Measurements from ENCODE around the gene CLEC2B. TPM values are rescaled to one million over a fixed set of nuclear protein-coding genes. Genes with fewer than 3 reads are reported as not detected.

CLEC2B gene
- 1 to 10 TPM in 3 of 4 donors, under 1 TPM in 1; 0.45 to 7.4 (median 4.9) TPM for polyA plus RNA-seq
- long read RNA-seq, donor 1, transcript CLEC2B-201 (5 exons, 1,700 nt): major isoform, 16 of 16 reads
- long read RNA-seq, donor 1, partial matches to known transcripts: 0 of 16 reads
- long read RNA-seq, donor 1, other reads (novel, unspliced or antisense): 0 of 16 reads
- long read RNA-seq, donor 2, transcript CLEC2B-201 (5 exons, 1,700 nt): major isoform, 7 of 7 reads
- long read RNA-seq, donor 2, partial matches to known transcripts: 0 of 7 reads
- long read RNA-seq, donor 2, other reads (novel, unspliced or antisense): 0 of 7 reads
- long read RNA-seq, donor 3, partial matches to known transcripts: 0 of 5 reads
- long read RNA-seq, donor 3, other reads (novel, unspliced or antisense): 0 of 5 reads
- long read RNA-seq, donor 4: 0 reads
- long read RNA-seq, donor 5, partial matches to known transcripts: 0 of 3 reads
- long read RNA-seq, donor 5, other reads (novel, unspliced or antisense): 0 of 3 reads
- long read RNA-seq, donor 6, transcript CLEC2B-201 (5 exons, 1,700 nt): major isoform, 8 of 8 reads
- long read RNA-seq, donor 6, partial matches to known transcripts: 0 of 8 reads
- long read RNA-seq, donor 6, other reads (novel, unspliced or antisense): 0 of 8 reads
- long read RNA-seq, donor 7: 0 reads
- long read RNA-seq, donor 8: 0 reads
- long read RNA-seq, donor 9, partial matches to known transcripts: 0 of 1 reads
- long read RNA-seq, donor 9, other reads (novel, unspliced or antisense): 0 of 1 reads
- long read RNA-seq, donor 10, partial matches to known transcripts: 0 of 3 reads
- long read RNA-seq, donor 10, other reads (novel, unspliced or antisense): 0 of 3 reads

DNA sequence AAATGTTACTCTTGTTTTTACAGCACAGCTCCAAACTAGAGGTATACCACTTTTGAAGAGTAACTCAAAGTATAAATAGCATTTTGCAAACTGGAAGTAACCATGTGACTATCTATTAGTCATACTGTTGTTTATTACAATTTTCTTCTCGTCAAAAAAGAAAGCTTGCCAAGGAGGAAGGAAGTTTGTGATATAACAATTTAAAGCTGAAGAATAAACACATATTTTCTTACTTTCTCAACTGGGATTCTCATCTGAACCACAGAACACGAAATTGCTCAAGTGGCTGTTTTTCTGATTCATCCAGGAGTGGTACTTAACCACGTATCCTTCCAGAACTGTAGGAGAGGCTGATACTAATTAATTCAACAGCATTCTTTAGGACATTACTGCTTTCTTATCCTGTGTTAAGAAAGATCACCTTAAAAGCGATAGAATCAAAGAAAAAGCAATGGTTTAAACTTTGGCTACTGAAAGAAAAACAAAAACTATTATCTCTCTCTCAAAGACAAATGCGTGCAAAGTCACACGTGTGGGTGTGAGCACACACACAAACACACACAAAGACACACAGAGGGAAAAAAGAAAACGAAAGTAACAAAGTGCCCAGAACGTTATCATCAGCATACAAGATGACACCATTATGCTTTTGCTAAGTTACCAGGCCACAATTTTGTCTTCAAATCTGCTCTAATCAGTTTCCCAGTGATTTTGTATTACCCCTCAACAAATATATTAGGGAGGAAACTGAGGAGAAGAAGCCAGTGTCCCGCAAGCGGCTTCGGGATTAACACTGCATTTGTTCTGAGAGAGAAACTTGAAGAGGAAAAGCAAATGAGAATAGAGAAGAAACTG, at the start of gene CLEC2B:
Gene CLEC2B (minus strand): TSS at position 48 of the 855 bp plus-strand sequence.
- H3K4me3 ChIP-seq (ENCODE audit: low read depth in 1 of 3, low read length in 3 of 3): peak within 1 kb of the TSS; percentile 24 to 50 (median 27)
- FAIRE-seq (peak; percentile 94), DNase-seq (peak; percentile 52 to 76)
- H3K27me3 ChIP-seq (ENCODE audit: control insufficient read depth in 3 of 3, insufficient read depth in 3 of 3, low read length in 3 of 3): no peaks in the 10 kb centered on the region
- no peaks in the 10 kb centered on the region for H3K36me3 ChIP-seq (ENCODE audit: control insufficient read depth in 3 of 3, insufficient read depth in 2 of 3, low read depth in 1 of 3, low read length in 3 of 3)
- H3K4me1 ChIP-seq (ENCODE audit: control insufficient read depth in 3 of 3, insufficient read depth in 2 of 3, low read depth in 1 of 3, low read length in 2 of 3): peaks cover 0 to 3% (median 0%) of the 10 kb centered on the region in 3 donors
- H3K27ac ChIP-seq (ENCODE audit: low read depth in 1 of 3, low read length in 2 of 3): peak within 1 kb of the TSS; percentile 54 to 93 (median 87)
- WGBS, 3 donors: 3 to 7% (median 6%) methylated on average over 11 of the region's 11 CpGs
- no peaks in the 10 kb centered on the region for H3K9me3 ChIP-seq (ENCODE audit: control insufficient read depth in 2 of 2, insufficient read depth in 1 of 2, low read depth in 1 of 2, low read length in 1 of 2)

- DNase-seq (no peak), FAIRE-seq (no peak)
- H3K36me3 ChIP-seq (ENCODE audit: control insufficient read depth in 3 of 3, insufficient read depth in 2 of 3, low read depth in 1 of 3, low read length in 3 of 3): no peaks in the 10 kb centered on the region
- H3K27me3 ChIP-seq (ENCODE audit: control insufficient read depth in 3 of 3, insufficient read depth in 3 of 3, low read length in 3 of 3): no peaks in the 10 kb centered on the region
- H3K4me1 ChIP-seq (ENCODE audit: control insufficient read depth in 3 of 3, insufficient read depth in 2 of 3, low read depth in 1 of 3, low read length in 2 of 3): no peaks in the 10 kb centered on the region
- H3K4me3 ChIP-seq (ENCODE audit: low read depth in 1 of 3, low read length in 3 of 3): no peak overlapping the region
- H3K27ac ChIP-seq (ENCODE audit: low read depth in 1 of 3, low read length in 2 of 3): no peak overlapping the region
- H3K9me3 ChIP-seq (ENCODE audit: control insufficient read depth in 2 of 2, insufficient read depth in 1 of 2, low read depth in 1 of 2, low read length in 1 of 2): peaks cover 0 to 30% of the 10 kb centered on the region in 2 donors
Measured at GRCh38 chr12:9911708-9912107, 42.6 kb upstream of the CLEC2B start.

DNA sequence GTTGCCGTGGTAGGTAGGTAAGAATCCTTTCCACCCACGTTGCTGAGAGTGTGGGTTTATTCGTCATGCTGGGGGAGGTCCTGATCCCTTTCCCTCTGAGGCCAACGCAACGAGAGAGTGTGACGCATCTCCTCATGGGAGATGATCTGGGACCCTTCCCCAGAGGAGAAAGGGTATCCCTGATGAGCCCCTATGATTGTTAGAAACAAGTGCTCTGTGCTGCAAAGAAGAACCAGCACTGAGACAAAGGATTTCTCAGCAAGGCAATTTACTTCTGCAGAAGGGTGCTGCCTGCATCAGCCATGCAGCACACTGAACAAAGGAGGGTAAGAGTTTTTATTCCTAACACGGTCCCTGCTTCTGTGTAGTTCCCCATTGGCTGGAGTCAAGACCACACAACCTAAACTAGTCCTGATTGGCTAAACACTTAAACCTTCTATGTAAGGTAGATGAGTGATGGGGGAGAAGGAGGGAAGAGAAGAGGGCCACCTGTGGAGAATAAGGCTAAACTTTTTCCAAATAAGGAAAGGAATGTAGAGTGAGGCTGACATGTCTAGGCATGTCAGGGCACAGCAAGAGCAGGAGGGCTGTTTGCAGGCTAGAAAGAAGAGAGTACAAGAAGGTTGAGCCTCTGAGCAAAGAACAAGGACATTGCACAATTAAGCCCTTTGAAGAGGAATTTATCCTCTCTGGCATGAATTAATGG, 41.7 kb upstream of the CLEC2B start:
- no peak overlapping the region for H3K4me3 ChIP-seq (ENCODE audit: low read depth in 1 of 3, low read length in 3 of 3)
- FAIRE-seq (no peak), DNase-seq (no peak)
- H3K36me3 ChIP-seq (ENCODE audit: control insufficient read depth in 3 of 3, insufficient read depth in 2 of 3, low read depth in 1 of 3, low read length in 3 of 3): no peaks in the 10 kb centered on the region
- peaks cover 0 to 30% of the 10 kb centered on the region in 2 donors for H3K9me3 ChIP-seq (ENCODE audit: control insufficient read depth in 2 of 2, insufficient read depth in 1 of 2, low read depth in 1 of 2, low read length in 1 of 2)
- WGBS, 3 donors: 84 to 88% (median 85%) methylated on average over 7 of the region's 7 CpGs
- H3K27me3 ChIP-seq (ENCODE audit: control insufficient read depth in 3 of 3, insufficient read depth in 3 of 3, low read length in 3 of 3): no peaks in the 10 kb centered on the region
- H3K4me1 ChIP-seq (ENCODE audit: control insufficient read depth in 3 of 3, insufficient read depth in 2 of 3, low read depth in 1 of 3, low read length in 2 of 3): no peaks in the 10 kb centered on the region
- H3K27ac ChIP-seq (ENCODE audit: low read depth in 1 of 3, low read length in 2 of 3): no peak overlapping the region

- H3K27ac ChIP-seq (ENCODE audit: low read depth in 1 of 3, low read length in 2 of 3): no peak overlapping the region
- FAIRE-seq: no peak
Measured at GRCh38 chr12:9909724-9910123, 40.6 kb upstream of the CLEC2B start.

DNA sequence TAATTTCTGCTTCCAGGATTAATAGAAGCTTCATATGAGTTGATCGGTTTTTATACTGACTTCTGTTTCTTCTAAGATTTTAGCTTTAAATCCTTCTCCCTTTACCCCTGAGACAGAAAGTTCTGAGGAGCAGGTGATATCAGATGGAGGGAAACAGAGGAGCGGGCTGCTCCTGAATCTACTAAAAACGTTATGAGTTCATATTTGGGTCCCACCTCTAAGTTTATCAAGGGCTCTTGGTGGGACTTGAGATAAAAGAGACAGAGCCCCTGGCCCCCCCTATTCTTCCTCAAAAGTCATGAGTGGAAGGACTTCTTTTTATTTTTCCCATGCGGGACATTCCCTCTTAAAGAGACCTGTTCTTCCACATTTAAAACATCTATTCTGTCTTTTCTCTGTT, 39.2 kb upstream of the CLEC2B start:
- peaks cover 0 to 30% of the 10 kb centered on the region in 2 donors for H3K9me3 ChIP-seq (ENCODE audit: control insufficient read depth in 2 of 2, insufficient read depth in 1 of 2, low read depth in 1 of 2, low read length in 1 of 2)
- FAIRE-seq: no peak
- H3K27me3 ChIP-seq (ENCODE audit: control insufficient read depth in 3 of 3, insufficient read depth in 3 of 3, low read length in 3 of 3): no peaks in the 10 kb centered on the region
- no peaks in the 10 kb centered on the region for H3K4me1 ChIP-seq (ENCODE audit: control insufficient read depth in 3 of 3, insufficient read depth in 2 of 3, low read depth in 1 of 3, low read length in 2 of 3)
- H3K4me3 ChIP-seq (ENCODE audit: low read depth in 1 of 3, low read length in 3 of 3): no peak overlapping the region
- DNase-seq: no peak
- H3K36me3 ChIP-seq (ENCODE audit: control insufficient read depth in 3 of 3, insufficient read depth in 2 of 3, low read depth in 1 of 3, low read length in 3 of 3): no peaks in the 10 kb centered on the region
- 85 to 93% (median 91%) methylated on average over 4 of the region's 4 CpGs for WGBS, 3 donors
- no peak overlapping the region for H3K27ac ChIP-seq (ENCODE audit: low read depth in 1 of 3, low read length in 2 of 3)

More at GRCh38 chr12:9909724-9910123, 40.6 kb upstream of the CLEC2B start:
- Histone ChIP-seq H3K27me3 (ENCODE audit: control insufficient read depth in 3 of 3, insufficient read depth in 3 of 3, low read length in 3 of 3) (no peaks in the 10 kb centered on the region), H3K4me3 (ENCODE audit: low read depth in 1 of 3, low read length in 3 of 3) (no peak overlapping the region), H3K36me3 (ENCODE audit: control insufficient read depth in 3 of 3, insufficient read depth in 2 of 3, low read depth in 1 of 3, low read length in 3 of 3) (no peaks in the 10 kb centered on the region), H3K9me3 (ENCODE audit: control insufficient read depth in 2 of 2, insufficient read depth in 1 of 2, low read depth in 1 of 2, low read length in 1 of 2) (peaks cover 0 to 30% of the 10 kb centered on the region in 2 donors), H3K4me1 (ENCODE audit: control insufficient read depth in 3 of 3, insufficient read depth in 2 of 3, low read depth in 1 of 3, low read length in 2 of 3) (no peaks in the 10 kb centered on the region)
- no peak for DNase-seq

GRCh38 chr12:9907769-9908168, 38.6 kb upstream of the CLEC2B start:
- no peaks in the 10 kb centered on the region for H3K27me3 ChIP-seq (ENCODE audit: control insufficient read depth in 3 of 3, insufficient read depth in 3 of 3, low read length in 3 of 3)
- H3K36me3 ChIP-seq (ENCODE audit: control insufficient read depth in 3 of 3, insufficient read depth in 2 of 3, low read depth in 1 of 3, low read length in 3 of 3): no peaks in the 10 kb centered on the region

GRCh38 chr12:9906873-9907272, 37.7 kb upstream of the CLEC2B start:
- 65 to 80% (median 69%) methylated on average over 2 of the region's 2 CpGs for WGBS, 3 donors
- H3K4me3 ChIP-seq (ENCODE audit: low read depth in 1 of 3, low read length in 3 of 3): no peak overlapping the region
- H3K4me1 ChIP-seq (ENCODE audit: control insufficient read depth in 3 of 3, insufficient read depth in 2 of 3, low read depth in 1 of 3, low read length in 2 of 3): no peaks in the 10 kb centered on the region
- peaks cover 0 to 33% of the 10 kb centered on the region in 2 donors for H3K9me3 ChIP-seq (ENCODE audit: control insufficient read depth in 2 of 2, insufficient read depth in 1 of 2, low read depth in 1 of 2, low read length in 1 of 2)
- no peak overlapping the region for H3K27ac ChIP-seq (ENCODE audit: low read depth in 1 of 3, low read length in 2 of 3)
- peak in 1 of 2 donors; percentile 65 for DNase-seq
- FAIRE-seq: no peak
- H3K27me3 ChIP-seq (ENCODE audit: control insufficient read depth in 3 of 3, insufficient read depth in 3 of 3, low read length in 3 of 3): no peaks in the 10 kb centered on the region
- no peaks in the 10 kb centered on the region for H3K36me3 ChIP-seq (ENCODE audit: control insufficient read depth in 3 of 3, insufficient read depth in 2 of 3, low read depth in 1 of 3, low read length in 3 of 3)

More at GRCh38 chr12:9907769-9908168, 38.6 kb upstream of the CLEC2B start:
- Histone ChIP-seq H3K27ac (ENCODE audit: low read depth in 1 of 3, low read length in 2 of 3) (no peak overlapping the region), H3K9me3 (ENCODE audit: control insufficient read depth in 2 of 2, insufficient read depth in 1 of 2, low read depth in 1 of 2, low read length in 1 of 2) (peaks cover 0 to 31% of the 10 kb centered on the region in 2 donors), H3K4me3 (ENCODE audit: low read depth in 1 of 3, low read length in 3 of 3) (no peak overlapping the region), H3K4me1 (ENCODE audit: control insufficient read depth in 3 of 3, insufficient read depth in 2 of 3, low read depth in 1 of 3, low read length in 2 of 3) (no peaks in the 10 kb centered on the region)
- FAIRE-seq (no peak), DNase-seq (no peak)
- WGBS, 3 donors: 86 to 93% (median 92%) methylated on average over 7 of the region's 7 CpGs
